ENCODE data around the gene ANXA3.
"Not testable (repeated sequence)": the region's sequence is repeated elsewhere in the genome, so short reads cannot be mapped to it uniquely, and the experiment has no call there.

The ANXA3 gene, protein sequence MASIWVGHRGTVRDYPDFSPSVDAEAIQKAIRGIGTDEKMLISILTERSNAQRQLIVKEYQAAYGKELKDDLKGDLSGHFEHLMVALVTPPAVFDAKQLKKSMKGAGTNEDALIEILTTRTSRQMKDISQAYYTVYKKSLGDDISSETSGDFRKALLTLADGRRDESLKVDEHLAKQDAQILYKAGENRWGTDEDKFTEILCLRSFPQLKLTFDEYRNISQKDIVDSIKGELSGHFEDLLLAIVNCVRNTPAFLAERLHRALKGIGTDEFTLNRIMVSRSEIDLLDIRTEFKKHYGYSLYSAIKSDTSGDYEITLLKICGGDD

DNA sequence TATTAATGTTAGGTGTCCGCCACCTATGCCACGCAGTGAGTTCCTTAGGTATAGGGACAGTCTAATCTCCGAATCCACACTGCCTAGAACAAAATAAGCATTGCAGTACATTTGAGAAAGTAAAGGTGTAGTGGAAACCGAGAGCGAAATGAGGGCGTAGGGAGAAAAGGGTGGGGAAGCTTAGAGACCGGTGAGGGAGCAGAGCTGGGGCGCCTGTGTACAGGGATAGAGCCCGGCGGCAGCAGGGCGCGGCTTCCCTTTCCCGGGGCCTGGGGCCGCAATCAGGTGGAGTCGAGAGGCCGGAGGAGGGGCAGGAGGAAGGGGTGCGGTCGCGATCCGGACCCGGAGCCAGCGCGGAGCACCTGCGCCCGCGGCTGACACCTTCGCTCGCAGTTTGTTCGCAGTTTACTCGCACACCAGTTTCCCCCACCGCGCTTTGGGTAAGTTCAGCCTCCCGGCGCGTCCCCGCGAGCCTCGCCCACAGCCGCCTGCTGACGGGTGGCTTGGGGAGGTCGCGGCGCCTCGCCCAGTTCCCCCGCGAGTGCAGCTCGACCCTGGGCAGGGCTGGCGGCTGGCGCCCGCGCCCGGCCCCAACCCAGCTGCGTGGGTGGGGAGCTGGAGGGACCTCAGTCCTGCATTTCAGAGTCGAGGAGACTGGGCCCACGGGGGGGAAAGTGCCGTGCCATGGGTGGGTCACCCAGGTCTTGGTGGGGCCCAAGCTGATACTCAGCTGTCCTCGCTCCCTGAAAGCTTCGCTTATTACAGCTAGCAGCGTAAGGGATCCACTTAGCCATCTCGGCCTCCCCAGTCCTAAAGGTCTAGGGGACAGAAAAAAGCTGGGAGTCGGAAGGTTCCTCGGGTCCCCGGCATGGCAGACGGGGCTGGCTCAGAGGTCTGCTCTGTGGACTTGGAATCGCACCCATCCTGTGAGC lies at the start of gene ANXA3:
ANXA3 (plus strand) TSS at position 351 of the 932 bp plus-strand sequence. CDS start 2,704 bp downstream, outside the sequence.
- in situ Hi-C loops (cut with MboI; ENCODE audit: low sequenced_read_pairs) = no loop called here
- Histone ChIP-seq H3K27me3 (ENCODE audit: low read depth) (no peaks in the 10 kb centered on the region), H3K9me3 (no peaks in the 10 kb centered on the region), H3K36me3 (replicated peaks) (no peaks in the 10 kb centered on the region), H3K4me1 (no peaks in the 10 kb centered on the region), H3K4me3 (no peak within 1 kb of the TSS)
- DNase-seq (ENCODE audit: low spot score in 2 of 2) = no peak

DNA sequence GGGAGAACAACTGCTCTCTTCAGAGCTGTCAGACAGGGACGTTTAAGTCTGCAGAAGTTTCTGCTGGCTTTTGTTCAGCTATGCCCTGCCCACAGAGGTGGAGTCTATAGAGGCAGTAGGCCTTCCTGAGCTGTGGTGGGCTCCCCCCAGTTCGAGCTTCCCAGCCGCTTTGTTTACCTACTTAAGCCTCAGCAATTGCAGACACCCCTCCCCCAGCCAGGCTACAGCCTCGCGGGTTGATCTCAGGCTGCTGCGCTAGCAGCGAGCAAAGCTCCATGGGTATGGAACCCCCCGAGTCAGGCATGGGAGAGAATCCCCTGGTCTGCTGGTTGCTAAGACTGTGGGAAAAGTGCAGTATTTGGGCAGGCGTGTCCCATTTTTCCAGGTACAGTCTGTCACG lies 45.3 kb upstream of the ANXA3 start:
- not testable (repeated sequence) for H3K4me1 ChIP-seq; DNase-seq (ENCODE audit: low spot score in 2 of 2); H3K27me3 ChIP-seq (ENCODE audit: low read depth); H3K9me3 ChIP-seq; H3K4me3 ChIP-seq; H3K36me3 ChIP-seq (replicated peaks)
- in situ Hi-C loops (cut with MboI; ENCODE audit: low sequenced_read_pairs) = loop anchor here (25.0 kb wide), 1 partner anchor 544 kb away; no protein-coding TSS in a partner anchor

DNA sequence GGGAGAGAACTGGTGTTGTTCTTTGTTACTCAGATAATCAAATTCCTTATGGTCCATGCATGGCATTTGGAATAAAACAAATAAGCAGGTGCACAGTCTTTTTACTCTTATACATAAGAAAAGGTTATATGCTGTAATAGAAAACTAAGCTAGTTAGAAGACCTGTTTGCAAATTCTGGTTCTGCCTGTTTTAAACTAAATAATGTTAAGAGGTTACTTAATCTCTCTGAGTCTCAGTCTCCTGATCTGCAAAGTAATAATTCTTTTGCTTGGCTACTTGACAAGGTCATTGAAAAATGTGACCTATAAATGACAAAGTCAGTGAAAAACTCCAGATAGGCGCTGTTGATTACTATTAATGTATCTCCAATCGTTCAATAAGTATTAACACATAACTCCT lies 42.5 kb upstream of the ANXA3 start:
- H3K9me3 ChIP-seq = no peaks in the 10 kb centered on the region
- H3K4me3 ChIP-seq = no peak overlapping the region
- no peaks in the 10 kb centered on the region for H3K4me1 ChIP-seq
- in situ Hi-C loops (cut with MboI; ENCODE audit: low sequenced_read_pairs) = loop anchor here (25.0 kb wide), 1 partner anchor 547 kb away; no protein-coding TSS in a partner anchor
- H3K27me3 ChIP-seq (ENCODE audit: low read depth) = no peaks in the 10 kb centered on the region
- no peak for DNase-seq (ENCODE audit: low spot score in 2 of 2)
- no peaks in the 10 kb centered on the region for H3K36me3 ChIP-seq (replicated peaks)

DNA sequence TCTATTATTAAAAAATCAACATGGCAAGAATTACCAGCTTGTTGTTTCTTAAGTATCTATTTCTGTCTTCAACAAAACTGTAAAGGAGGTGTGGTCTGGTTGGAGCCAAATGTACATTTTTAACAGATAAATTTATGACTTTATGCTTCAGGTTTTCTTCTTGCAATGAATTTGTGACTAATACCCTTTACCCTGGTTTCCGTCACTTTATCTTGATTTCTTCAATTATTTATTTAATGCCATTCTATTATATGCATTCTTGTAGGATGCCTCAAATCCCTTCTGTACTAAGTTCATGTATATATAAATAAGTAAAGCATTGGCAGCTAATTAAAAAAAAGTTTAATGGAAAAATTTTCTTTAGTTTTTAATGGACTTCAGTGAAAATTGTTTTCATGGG lies 41.5 kb upstream of the ANXA3 start:
- in situ Hi-C loops (cut with MboI; ENCODE audit: low sequenced_read_pairs) = loop anchor here (25.0 kb wide), 1 partner anchor 548 kb away; no protein-coding TSS in a partner anchor
- Histone ChIP-seq H3K4me1 (no peaks in the 10 kb centered on the region), H3K27me3 (ENCODE audit: low read depth) (no peaks in the 10 kb centered on the region), H3K4me3 (no peak overlapping the region), H3K9me3 (no peaks in the 10 kb centered on the region), H3K36me3 (replicated peaks) (no peaks in the 10 kb centered on the region)
- DNase-seq (ENCODE audit: low spot score in 2 of 2) = no peak

DNA sequence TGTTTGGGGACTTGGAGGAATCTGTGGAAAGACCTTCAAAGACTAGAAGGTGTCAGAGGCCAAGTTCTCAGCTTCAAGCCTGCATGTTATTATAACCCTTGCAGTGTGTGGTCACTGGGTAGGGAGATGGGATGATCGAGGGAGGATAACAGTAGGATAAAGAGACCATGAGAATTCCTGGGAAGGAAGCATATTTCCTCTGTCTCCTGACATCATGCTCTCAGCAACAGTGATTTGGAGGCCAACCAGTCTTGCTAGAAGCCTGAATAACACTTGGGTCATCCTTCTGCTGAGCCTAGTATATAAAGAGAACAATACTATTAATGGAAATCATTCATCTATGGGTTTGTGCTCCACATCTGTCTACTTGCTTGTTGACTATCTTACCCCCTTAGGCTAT lies 40.9 kb upstream of the ANXA3 start:
- no peaks in the 10 kb centered on the region for H3K4me1 ChIP-seq
- H3K27me3 ChIP-seq (ENCODE audit: low read depth) = no peaks in the 10 kb centered on the region
- no peaks in the 10 kb centered on the region for H3K9me3 ChIP-seq
- no peaks in the 10 kb centered on the region for H3K36me3 ChIP-seq (replicated peaks)
- DNase-seq (ENCODE audit: low spot score in 2 of 2) = no peak
- in situ Hi-C loops (cut with MboI; ENCODE audit: low sequenced_read_pairs) = loop anchor here (25.0 kb wide), 1 partner anchor 548 kb away; no protein-coding TSS in a partner anchor
- no peak overlapping the region for H3K4me3 ChIP-seq

DNA sequence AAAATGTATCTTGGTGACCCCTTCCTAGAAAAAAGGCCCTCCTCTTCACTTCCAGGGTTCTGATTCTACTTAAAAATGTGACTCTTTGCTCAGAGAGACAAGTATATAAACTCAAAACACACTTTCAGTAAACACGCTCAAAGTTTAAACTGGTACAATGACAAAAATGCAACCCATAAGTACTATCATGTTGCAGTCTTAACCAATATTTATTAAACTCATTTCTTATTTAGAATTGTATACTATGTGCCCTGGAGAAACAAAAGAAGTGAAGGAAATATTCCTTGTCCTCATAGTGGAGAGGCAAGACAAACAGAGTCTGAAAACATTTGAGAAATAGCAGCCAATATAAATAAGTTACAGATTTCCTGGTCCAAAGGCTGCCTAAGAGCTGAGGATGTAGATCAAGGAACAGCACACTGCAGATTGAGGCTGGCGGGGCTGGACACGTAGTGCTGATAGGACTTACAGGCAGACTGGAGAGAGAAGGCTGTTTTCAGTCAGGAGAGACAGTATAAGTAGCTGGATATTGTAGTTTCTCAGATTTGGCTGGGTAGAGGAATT lies 39.1 kb upstream of the ANXA3 start:
- no peaks in the 10 kb centered on the region for H3K9me3 ChIP-seq
- no peaks in the 10 kb centered on the region for H3K27me3 ChIP-seq (ENCODE audit: low read depth)
- H3K4me1 ChIP-seq = no peaks in the 10 kb centered on the region
- H3K4me3 ChIP-seq = no peak overlapping the region
- in situ Hi-C loops (cut with MboI; ENCODE audit: low sequenced_read_pairs) = loop anchor here (25.0 kb wide), 1 partner anchor 550 kb away; no protein-coding TSS in a partner anchor
- DNase-seq (ENCODE audit: low spot score in 2 of 2) = no peak
- H3K36me3 ChIP-seq (replicated peaks) = no peaks in the 10 kb centered on the region

DNA sequence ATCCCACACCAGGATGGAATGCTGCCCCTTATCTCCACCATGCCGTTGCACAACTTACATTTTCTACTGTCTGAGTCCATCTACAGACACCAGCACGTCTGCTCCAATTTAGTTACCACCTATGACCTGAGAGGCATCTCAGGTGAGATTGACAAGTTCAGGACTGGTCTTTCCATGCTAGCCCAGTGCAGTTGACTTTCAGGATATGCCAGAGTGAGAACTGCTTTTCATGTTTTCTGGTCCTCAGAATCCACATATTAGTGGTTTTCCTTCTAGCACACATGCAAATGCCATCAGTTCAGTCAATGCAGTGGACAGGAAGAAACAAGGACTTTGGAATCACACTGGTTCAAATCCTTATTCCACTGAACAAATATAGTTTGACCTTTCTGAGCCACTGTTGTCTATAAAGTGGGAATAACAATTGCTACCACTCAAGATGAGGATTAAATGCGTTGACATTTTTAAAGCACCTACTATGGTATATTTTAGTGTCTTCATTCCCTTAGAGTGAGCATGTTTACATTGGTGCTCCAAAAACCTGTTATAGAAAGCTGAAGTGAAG lies 38.1 kb upstream of the ANXA3 start:
- in situ Hi-C loops (cut with MboI; ENCODE audit: low sequenced_read_pairs) = loop anchor here (25.0 kb wide), 1 partner anchor 551 kb away; no protein-coding TSS in a partner anchor
- no peaks in the 10 kb centered on the region for H3K4me1 ChIP-seq
- no peaks in the 10 kb centered on the region for H3K27me3 ChIP-seq (ENCODE audit: low read depth)
- H3K4me3 ChIP-seq = no peak overlapping the region
- H3K36me3 ChIP-seq (replicated peaks) = no peaks in the 10 kb centered on the region
- no peak for DNase-seq (ENCODE audit: low spot score in 2 of 2)
- no peaks in the 10 kb centered on the region for H3K9me3 ChIP-seq

DNA sequence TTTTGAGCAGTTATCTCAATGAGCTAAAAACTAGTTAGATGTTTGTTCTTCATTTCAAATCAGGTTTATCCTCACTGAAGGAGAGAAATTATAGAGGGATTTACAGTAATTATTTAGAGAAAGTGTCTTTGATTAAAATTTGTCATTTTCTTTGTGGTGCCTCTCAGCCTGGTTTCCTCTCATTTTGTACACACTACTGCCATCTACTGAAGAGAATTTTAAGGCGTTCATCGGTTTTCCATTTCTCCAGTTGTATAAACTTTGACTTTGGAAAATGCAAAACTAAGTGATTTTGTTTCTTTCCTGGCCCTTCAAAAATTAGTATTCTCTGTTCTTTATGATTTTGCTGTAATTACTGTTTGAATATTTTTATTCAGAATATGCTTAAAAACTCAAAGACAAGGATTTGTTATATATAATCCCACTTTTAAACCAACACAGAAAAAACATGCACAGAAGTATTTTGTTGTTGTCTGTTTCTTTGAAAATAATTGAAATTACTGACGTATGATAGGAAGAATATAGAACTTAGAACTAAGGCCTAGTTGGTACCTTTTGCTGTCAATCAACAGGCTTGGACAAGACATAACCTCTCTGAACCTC lies 34.4 kb upstream of the ANXA3 start:
- DNase-seq (ENCODE audit: low spot score in 2 of 2) = peak in 1 of 2 experiments; percentile 57
- in situ Hi-C loops (cut with MboI; ENCODE audit: low sequenced_read_pairs) = loop anchor here (25.0 kb wide), 1 partner anchor 555 kb away; no protein-coding TSS in a partner anchor

DNA sequence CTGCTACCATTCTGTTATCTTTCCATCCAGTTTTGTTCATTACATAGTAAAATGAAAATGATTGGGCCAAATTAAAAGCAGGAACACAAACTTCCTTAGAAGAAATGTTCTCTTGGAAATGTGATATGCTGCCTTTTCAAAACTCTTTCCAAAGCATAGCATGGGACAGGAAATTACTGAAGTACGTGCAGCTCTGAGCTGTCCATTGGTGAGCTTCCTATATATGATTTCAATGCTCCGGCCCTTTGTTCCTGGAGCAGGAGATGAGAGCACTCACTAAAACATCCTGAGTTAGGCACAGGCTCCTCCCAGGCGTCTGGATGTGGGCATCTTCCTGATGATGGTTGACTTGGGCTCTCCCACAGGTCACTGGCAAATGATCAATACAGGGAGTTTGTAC lies 33.0 kb upstream of the ANXA3 start:
- in situ Hi-C loops (cut with MboI; ENCODE audit: low sequenced_read_pairs) = loop anchor here (25.0 kb wide), 1 partner anchor 556 kb away; no protein-coding TSS in a partner anchor

More for the DNA sequence above, 34.4 kb upstream of the ANXA3 start:
- Histone ChIP-seq H3K4me3 (no peak overlapping the region), H3K4me1 (no peaks in the 10 kb centered on the region), H3K36me3 (replicated peaks) (no peaks in the 10 kb centered on the region), H3K27me3 (ENCODE audit: low read depth) (no peaks in the 10 kb centered on the region), H3K9me3 (no peaks in the 10 kb centered on the region)

DNA sequence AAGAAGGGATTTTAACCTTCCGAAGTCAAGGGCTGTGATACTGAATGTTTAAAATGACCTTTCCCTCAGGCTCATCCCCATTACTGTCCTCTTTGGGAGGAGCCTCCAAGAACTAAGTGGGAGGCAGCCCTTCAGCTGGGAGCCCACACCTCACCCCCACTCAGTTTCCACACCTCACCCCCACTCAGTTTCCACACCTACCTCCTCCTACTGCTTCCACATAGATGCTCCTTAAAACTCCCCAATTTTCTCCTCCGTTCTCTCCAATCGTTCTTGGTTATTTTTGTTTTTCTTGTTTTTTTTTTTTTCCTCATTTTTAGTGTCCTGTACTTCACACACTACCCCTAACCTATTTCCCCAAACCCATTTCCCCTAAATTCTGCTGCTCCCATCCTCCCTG lies 31.6 kb upstream of the ANXA3 start:
- no peaks in the 10 kb centered on the region for H3K36me3 ChIP-seq (replicated peaks)
- H3K9me3 ChIP-seq = no peaks in the 10 kb centered on the region
- in situ Hi-C loops (cut with MboI; ENCODE audit: low sequenced_read_pairs) = loop anchor here (25.0 kb wide), 1 partner anchor 558 kb away; no protein-coding TSS in a partner anchor
- H3K27me3 ChIP-seq (ENCODE audit: low read depth) = no peaks in the 10 kb centered on the region
- H3K4me1 ChIP-seq = no peaks in the 10 kb centered on the region
- DNase-seq (ENCODE audit: low spot score in 2 of 2) = no peak
- H3K4me3 ChIP-seq = no peak overlapping the region

More for the DNA sequence above, 33.0 kb upstream of the ANXA3 start:
- no peak for DNase-seq (ENCODE audit: low spot score in 2 of 2)
- no peaks in the 10 kb centered on the region for H3K36me3 ChIP-seq (replicated peaks)
- no peak overlapping the region for H3K4me3 ChIP-seq
- no peaks in the 10 kb centered on the region for H3K4me1 ChIP-seq
- no peaks in the 10 kb centered on the region for H3K9me3 ChIP-seq
- no peaks in the 10 kb centered on the region for H3K27me3 ChIP-seq (ENCODE audit: low read depth)

DNA sequence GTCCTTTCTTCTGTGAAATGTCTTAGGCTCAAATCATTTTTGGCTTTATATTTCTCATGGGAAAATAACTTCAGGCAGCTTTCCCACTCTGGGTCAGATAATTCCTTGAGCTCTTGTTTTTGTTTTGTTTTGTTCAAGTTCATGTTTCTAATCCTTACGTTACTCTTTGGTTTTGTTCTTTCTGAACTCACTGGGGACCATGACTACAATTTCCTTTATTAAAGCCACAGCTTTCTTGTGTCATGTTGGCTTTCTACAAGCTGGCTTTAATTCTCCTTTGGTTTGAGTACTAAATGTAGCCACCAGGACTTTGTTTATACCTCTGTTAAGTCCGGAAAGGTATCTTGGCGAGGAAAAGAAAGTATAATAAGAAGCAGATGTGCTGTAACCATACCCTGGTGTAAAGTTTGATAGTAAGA lies 30.8 kb upstream of the ANXA3 start:
- H3K4me3 ChIP-seq = no peak overlapping the region
- H3K27me3 ChIP-seq (ENCODE audit: low read depth) = no peaks in the 10 kb centered on the region
- in situ Hi-C loops (cut with MboI; ENCODE audit: low sequenced_read_pairs) = loop anchor here (25.0 kb wide), 1 partner anchor 559 kb away; no protein-coding TSS in a partner anchor
- no peaks in the 10 kb centered on the region for H3K4me1 ChIP-seq
- H3K9me3 ChIP-seq = no peaks in the 10 kb centered on the region
- no peaks in the 10 kb centered on the region for H3K36me3 ChIP-seq (replicated peaks)
- DNase-seq (ENCODE audit: low spot score in 2 of 2) = no peak

DNA sequence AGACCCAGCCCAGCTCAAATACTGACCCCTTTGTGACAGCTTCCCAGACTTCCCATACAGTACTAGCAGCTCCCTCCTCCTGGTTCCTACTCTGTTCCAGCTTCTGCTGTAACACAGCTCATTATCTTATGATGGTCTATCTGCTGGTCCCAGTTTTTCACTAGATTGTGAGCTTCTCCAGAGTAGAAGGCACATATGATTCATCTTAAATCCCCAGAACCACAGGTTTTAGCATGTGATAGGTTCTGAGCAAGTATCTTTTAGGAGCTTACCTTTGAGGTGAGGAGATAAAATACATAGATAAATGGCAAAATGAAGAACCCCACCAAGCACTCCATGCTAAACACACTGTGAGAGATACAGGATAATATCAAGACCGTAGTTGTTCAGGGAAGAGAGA lies 27.6 kb upstream of the ANXA3 start:
- in situ Hi-C loops (cut with MboI; ENCODE audit: low sequenced_read_pairs) = loop anchor here (25.0 kb wide), 1 partner anchor 562 kb away; no protein-coding TSS in a partner anchor
- Histone ChIP-seq H3K4me1 (no peaks in the 10 kb centered on the region), H3K4me3 (no peak overlapping the region), H3K27me3 (ENCODE audit: low read depth) (no peaks in the 10 kb centered on the region), H3K9me3 (no peaks in the 10 kb centered on the region), H3K36me3 (replicated peaks) (no peaks in the 10 kb centered on the region)
- DNase-seq (ENCODE audit: low spot score in 2 of 2) = no peak

DNA sequence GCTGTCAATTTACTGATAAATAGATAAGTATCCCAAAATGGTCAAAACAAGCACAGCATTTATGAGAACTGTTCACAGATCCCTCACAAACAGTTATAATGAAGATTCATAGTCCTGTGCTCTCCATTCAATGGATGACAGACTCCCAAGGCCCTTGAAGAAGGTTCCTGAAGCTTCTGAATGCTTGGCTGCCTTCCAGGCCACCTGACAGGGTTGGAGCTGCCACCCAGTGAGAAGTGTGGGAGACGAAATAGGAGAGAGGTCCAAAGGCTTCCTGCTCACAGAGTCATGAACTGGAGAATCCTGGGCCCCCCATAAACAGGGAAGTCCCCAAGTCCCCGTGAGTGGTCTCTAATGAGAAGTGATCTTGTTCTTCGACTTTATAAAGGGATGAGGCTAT lies 26.0 kb upstream of the ANXA3 start:
- DNase-seq (ENCODE audit: low spot score in 2 of 2) = no peak
- no peaks in the 10 kb centered on the region for H3K9me3 ChIP-seq
- H3K27me3 ChIP-seq (ENCODE audit: low read depth) = no peaks in the 10 kb centered on the region
- in situ Hi-C loops (cut with MboI; ENCODE audit: low sequenced_read_pairs) = no loop called here
- no peaks in the 10 kb centered on the region for H3K36me3 ChIP-seq (replicated peaks)
- no peak overlapping the region for H3K4me3 ChIP-seq
- no peaks in the 10 kb centered on the region for H3K4me1 ChIP-seq

Data from HAP-1 (cell line).